Astrocyte of the cerebellum (primary cell): ENCODE results near the gene SH3BP2.

Experiments used
- DNase-seq: peaks from one replicate; pipeline ENCODE4 v3.0.0-alpha.2; 2011; ENCODE audit warnings: low read depth
- H3K4me3 ChIP-seq: 2 replicates; pipeline ENCODE4 v1.5.1; 2011; ENCODE audit warnings: mild to moderate bottlenecking, low read depth, low read length, moderate library complexity
- in situ Hi-C: cut with HindIII; loops from 2 replicates; pipeline ENCODE4 v1.10.0; 2017; ENCODE audit warnings: low sequenced_read_pairs
- TF ChIP-seq, protein P1 (sequence below): IDR thresholded peaks from 2 replicates; pipeline ENCODE4 v1.5.1; 2012; ENCODE audit warnings: low read length, low read depth, moderate library complexity, mild to moderate bottlenecking; ENCODE audit errors: missing control alignments

The SH3BP2 gene

DNA sequence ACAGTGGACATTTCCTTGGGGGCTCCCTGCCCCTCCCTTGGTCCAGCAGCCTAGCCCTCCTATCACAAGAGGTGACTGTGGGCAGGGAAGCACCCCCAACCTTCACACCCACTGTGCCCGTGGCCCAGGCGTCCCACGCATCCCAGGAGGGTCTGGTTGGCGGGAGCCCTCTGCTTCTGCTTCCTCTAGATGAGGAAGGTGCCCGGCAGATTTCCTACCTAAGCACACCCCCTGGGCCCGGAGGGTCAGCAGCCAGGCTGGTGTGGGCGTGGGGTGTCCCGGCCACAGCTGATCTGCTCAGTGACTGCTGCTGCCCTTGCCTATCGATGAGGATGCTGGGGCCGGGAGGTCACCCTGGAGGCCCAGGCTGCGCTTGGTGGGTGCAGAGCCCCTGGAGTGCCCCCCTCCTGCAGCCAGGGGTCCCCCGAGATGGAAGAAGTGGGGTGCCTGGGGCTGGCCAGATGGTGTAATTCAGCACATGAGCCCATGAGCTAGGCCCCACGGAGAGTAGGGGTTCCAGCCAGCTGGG is 12.2 kb downstream of the SH3BP2 start:
- no peak overlapping the region for H3K4me3 ChIP-seq

DNA sequence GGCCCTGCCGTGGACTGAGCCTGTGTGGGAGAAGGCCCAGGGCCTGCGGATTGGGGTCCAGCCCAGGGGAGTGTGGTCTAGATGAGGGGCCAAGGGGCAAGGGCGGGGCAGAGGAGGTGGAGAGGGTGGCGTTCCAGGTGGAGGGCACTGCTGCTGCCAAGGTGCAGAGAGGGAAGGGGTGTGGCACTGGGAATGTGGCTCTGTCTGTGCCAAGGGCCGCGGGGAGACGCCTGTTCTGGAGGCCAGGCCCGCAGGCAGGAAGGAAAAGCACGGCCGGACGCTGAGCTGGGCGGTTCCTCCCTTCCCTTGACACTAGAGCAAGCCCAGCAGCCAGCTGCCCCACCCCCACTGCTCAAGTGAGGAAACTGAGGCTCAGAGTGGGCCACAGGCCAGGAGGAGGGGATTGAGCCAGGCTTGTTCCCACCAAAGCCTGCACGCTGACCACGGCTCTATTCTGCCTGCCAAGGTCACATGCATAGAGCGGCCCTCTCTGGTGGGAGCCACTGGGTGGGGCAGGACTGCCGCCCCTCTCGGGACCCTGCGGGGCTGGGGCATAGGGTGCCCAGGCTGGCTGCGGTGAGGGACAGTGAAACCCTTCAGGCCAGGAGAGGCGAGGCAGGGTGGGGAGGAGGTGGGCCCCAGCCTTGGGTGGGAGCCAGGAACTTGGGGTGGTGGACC is 13.0 kb downstream of the SH3BP2 start:
- no peak overlapping the region for H3K4me3 ChIP-seq
- TF ChIP-seq, protein P1, sequence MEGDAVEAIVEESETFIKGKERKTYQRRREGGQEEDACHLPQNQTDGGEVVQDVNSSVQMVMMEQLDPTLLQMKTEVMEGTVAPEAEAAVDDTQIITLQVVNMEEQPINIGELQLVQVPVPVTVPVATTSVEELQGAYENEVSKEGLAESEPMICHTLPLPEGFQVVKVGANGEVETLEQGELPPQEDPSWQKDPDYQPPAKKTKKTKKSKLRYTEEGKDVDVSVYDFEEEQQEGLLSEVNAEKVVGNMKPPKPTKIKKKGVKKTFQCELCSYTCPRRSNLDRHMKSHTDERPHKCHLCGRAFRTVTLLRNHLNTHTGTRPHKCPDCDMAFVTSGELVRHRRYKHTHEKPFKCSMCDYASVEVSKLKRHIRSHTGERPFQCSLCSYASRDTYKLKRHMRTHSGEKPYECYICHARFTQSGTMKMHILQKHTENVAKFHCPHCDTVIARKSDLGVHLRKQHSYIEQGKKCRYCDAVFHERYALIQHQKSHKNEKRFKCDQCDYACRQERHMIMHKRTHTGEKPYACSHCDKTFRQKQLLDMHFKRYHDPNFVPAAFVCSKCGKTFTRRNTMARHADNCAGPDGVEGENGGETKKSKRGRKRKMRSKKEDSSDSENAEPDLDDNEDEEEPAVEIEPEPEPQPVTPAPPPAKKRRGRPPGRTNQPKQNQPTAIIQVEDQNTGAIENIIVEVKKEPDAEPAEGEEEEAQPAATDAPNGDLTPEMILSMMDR: no peak
- DNase-seq: no peak
- in situ Hi-C loops: no loop called here

More for the DNA sequence above, 12.2 kb downstream of the SH3BP2 start:
- in situ Hi-C loops: no loop called here
- DNase-seq: no peak
- TF ChIP-seq, protein P1: no peak

DNA sequence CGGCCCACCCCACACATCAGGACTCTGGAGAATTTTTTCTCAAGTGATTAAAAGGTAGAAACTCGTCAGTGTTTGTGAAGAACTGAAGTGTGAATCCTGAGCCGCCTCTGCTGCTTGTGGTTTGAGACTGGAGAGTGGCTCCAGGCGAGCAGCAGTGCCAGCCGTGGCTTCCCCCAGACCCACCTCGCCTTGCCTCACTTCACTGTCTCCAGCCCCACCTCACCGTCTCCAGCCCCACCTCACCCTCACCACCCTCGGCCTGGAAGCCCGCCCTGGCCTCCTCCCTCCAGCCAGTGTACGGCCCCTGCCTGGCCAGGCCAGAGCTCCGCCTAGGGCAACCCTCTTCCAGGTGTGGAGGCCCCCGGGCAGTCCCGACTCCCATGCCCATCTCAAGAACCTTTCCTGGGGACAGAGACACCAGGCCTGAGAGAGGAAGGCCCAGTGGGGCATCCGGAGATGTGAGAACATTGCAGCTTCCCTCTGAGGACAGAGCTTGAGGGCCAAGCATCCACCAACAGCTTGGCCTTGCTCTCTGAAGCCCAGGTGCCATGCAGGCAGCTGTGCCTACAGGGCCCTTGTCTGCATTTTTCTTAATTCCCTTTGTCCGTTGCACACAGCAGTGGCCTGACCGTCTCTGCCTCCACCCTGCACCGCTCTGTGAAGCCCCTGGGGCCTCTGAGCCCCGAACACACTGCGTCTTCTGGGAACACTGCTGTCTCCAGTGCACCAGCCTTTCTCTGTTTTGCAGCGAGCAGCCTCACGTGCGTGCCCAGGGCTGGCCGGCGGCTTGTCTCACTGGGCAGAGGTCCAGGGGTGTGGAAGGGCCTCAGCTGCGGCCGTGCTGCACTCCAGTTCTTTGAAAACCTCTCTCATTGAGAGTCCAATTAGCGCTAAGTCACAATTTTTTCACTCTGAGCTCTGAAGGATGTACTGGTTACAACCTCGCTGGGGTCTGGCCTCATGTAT is 13.8 kb downstream of the SH3BP2 start:
- TF ChIP-seq, protein P1: no peak
- H3K4me3 ChIP-seq: no peak overlapping the region
- in situ Hi-C loops: no loop called here
- peak; percentile 28 for DNase-seq

DNA sequence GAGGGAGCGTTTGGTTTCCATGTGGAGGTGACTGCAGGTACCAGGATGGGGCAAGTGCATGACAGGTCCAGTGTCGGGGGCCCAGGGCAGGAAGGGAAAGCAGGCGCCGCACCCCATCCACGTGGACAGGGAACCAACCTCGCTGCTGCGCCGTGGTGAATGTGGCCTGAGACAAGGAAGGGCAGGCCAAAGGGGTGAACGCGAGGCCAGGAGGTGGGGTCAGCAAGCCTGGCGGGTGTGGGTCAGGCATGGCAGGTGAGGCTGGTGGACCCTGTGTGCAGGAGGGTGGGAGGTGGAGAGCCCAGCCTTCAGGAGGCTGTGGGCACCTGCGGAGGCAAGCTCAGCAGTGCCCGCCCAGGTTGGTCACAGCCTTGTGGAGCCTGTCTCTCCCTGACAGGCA is 14.7 kb downstream of the SH3BP2 start:
- no peak overlapping the region for H3K4me3 ChIP-seq
- TF ChIP-seq, protein P1: no peak
- no peak for DNase-seq
- in situ Hi-C loops: no loop called here

GRCh38 chr4:2808001-2808400 is 15.1 kb downstream of the SH3BP2 start:
- DNase-seq: no peak
- TF ChIP-seq, protein P1: no peak
- no peak overlapping the region for H3K4me3 ChIP-seq
- in situ Hi-C loops: no loop called here

- TF ChIP-seq, protein P1: no peak
- no peak overlapping the region for H3K4me3 ChIP-seq
- in situ Hi-C loops: no loop called here
- no peak for DNase-seq
Observed at GRCh38 chr4:2809610-2810180, 16.8 kb downstream of the SH3BP2 start.
